SU-DHL-6 (cell line): Measurements from ENCODE around the gene ZNF134.

Experiments used
- CTCF ChIP-seq: fragments of 200-600 bp; sonication (generic); IDR thresholded peaks from one replicate; pipeline ENCODE4 v1.5.1; 2017; ENCODE audit warnings: antibody characterized with exemption, mild to moderate bottlenecking, low read length, moderate library complexity; ENCODE audit not compliant: insufficient read depth, poor library complexity, severe bottlenecking
- EZH2phosphoT487 ChIP-seq: fragments of 200-600 bp; sonication (generic), shearing (Covaris generic); conservative IDR thresholded peaks from 2 replicates; pipeline ENCODE4 v1.6.1; 2018; ENCODE audit warnings: mild to moderate bottlenecking, antibody characterized with exemption, low read length, moderate library complexity, mixed read lengths

- TF ChIP-seq CTCF (no peak), EZH2phosphoT487 (no peak)
Observed at GRCh38 chr19:57572415-57572947, 41.6 kb upstream of the ZNF134 start.
